IPS DF 6.9 (cell line): ENCODE data around the gene ELAC2.

Experiments used
- DNase-seq: peaks from one replicate; pipeline ENCODE4 v3.0.0-alpha.2; 2013; ENCODE audit warnings: low read depth, low spot score
- H3K27ac ChIP-seq: one replicate; pipeline ENCODE4 v1.5.1; 2013; ENCODE audit warnings: low read length, control low read depth
- H3K27me3 ChIP-seq: 2 replicates; pipeline ENCODE4 v1.6.1; 2013; ENCODE audit warnings: mild to moderate bottlenecking, low read length; ENCODE audit not compliant: control insufficient read depth, insufficient read depth
- H3K36me3 ChIP-seq: 2 replicates; pipeline ENCODE4 v1.6.1; 2013; ENCODE audit warnings: low read length; ENCODE audit not compliant: control insufficient read depth, insufficient read depth
- H3K4me1 ChIP-seq: 2 replicates; pipeline ENCODE4 v1.6.1; 2013; ENCODE audit warnings: low read length; ENCODE audit not compliant: control insufficient read depth, insufficient read depth
- H3K4me3 ChIP-seq: 2 replicates; pipeline ENCODE4 v1.5.1; 2013; ENCODE audit warnings: mild to moderate bottlenecking, low read length
- H3K9me3 ChIP-seq: 2 replicates; pipeline ENCODE4 v1.6.1; 2013; ENCODE audit warnings: low read length, inconsistent platforms; ENCODE audit not compliant: control insufficient read depth, insufficient read depth
- WGBS: extraction: QIAGEN DNeasy Blood & Tissue Kit; methylation state at CpG from one replicate; pipeline ENCODE4 v1.1.7; 2013; ENCODE audit warnings: mixed read lengths, missing lambda C conversion rate; ENCODE audit not compliant: insufficient read length, insufficient coverage; 5-methylcytosine and 5-hydroxymethylcytosine counted together

Gene ELAC2

GRCh38 chr17:13036751-13037150 lies 18.9 kb upstream of the ELAC2 start:
- H3K36me3 ChIP-seq = no peaks in the 10 kb centered on the region
- H3K27me3 ChIP-seq = no peaks in the 10 kb centered on the region
- H3K4me1 ChIP-seq = no peaks in the 10 kb centered on the region; the same call in 1 of the 2 replicates
- H3K27ac ChIP-seq = no peak overlapping the region
- H3K9me3 ChIP-seq = no peaks in the 10 kb centered on the region
- no peak for DNase-seq
- H3K4me3 ChIP-seq = no peak overlapping the region

GRCh38 chr17:13035420-13035819 lies 17.6 kb upstream of the ELAC2 start:
- no peaks in the 10 kb centered on the region for H3K4me1 ChIP-seq
- no peak for DNase-seq
- no peak overlapping the region for H3K27ac ChIP-seq
- H3K9me3 ChIP-seq = no peaks in the 10 kb centered on the region
- no CpG with 5 or more reads among the region's 1 CpG for WGBS
- H3K27me3 ChIP-seq = no peaks in the 10 kb centered on the region
- no peak overlapping the region for H3K4me3 ChIP-seq
- no peaks in the 10 kb centered on the region for H3K36me3 ChIP-seq

GRCh38 chr17:13031718-13032350 lies 14.0 kb upstream of the ELAC2 start:
- Histone ChIP-seq H3K4me3 (no peak overlapping the region), H3K27me3 (no peaks in the 10 kb centered on the region), H3K4me1 (no peaks in the 10 kb centered on the region), H3K27ac (no peak overlapping the region), H3K9me3 (no peaks in the 10 kb centered on the region), H3K36me3 (no peaks in the 10 kb centered on the region)
- no CpG with 5 or more reads among the region's 16 CpGs for WGBS
- DNase-seq = no peak

GRCh38 chr17:13030459-13031300 lies 12.9 kb upstream of the ELAC2 start:
- Histone ChIP-seq H3K36me3 (no peaks in the 10 kb centered on the region), H3K9me3 (no peaks in the 10 kb centered on the region), H3K4me1 (no peaks in the 10 kb centered on the region), H3K27ac (no peak overlapping the region), H3K4me3 (no peak overlapping the region), H3K27me3 (no peaks in the 10 kb centered on the region)
- no CpG with 5 or more reads among the region's 11 CpGs for WGBS
- no peak for DNase-seq

- H3K9me3 ChIP-seq = no peaks in the 10 kb centered on the region
- H3K27ac ChIP-seq = no peak overlapping the region
- H3K4me1 ChIP-seq = 0 out of 2 replicates have a peak, but pooled peaks cover 2% of the 10 kb centered on the region
- DNase-seq = no peak
- no peaks in the 10 kb centered on the region for H3K36me3 ChIP-seq
- no CpG with 5 or more reads among the region's 1 CpG for WGBS
- no peaks in the 10 kb centered on the region for H3K27me3 ChIP-seq
- no peak overlapping the region for H3K4me3 ChIP-seq
These were observed 12.2 kb upstream of the ELAC2 start for GRCh38 chr17:13030056-13030455.

GRCh38 chr17:13029340-13029739 lies 11.5 kb upstream of the ELAC2 start:
- Histone ChIP-seq H3K4me1 (0 out of 2 replicates have a peak, but pooled peaks cover 2% of the 10 kb centered on the region), H3K4me3 (no peak overlapping the region), H3K36me3 (no peaks in the 10 kb centered on the region), H3K27me3 (no peaks in the 10 kb centered on the region), H3K9me3 (no peaks in the 10 kb centered on the region), H3K27ac (no peak overlapping the region)
- no peak for DNase-seq
- no CpG with 5 or more reads among the region's 2 CpGs for WGBS

- Histone ChIP-seq H3K4me3 (no peak overlapping the region), H3K27ac (no peak overlapping the region), H3K9me3 (no peaks in the 10 kb centered on the region), H3K27me3 (no peaks in the 10 kb centered on the region), H3K4me1 (peaks cover 4% of the 10 kb centered on the region; the same call in 1 of the 2 replicates), H3K36me3 (no peaks in the 10 kb centered on the region)
- no CpG with 5 or more reads among the region's 5 CpGs for WGBS
- no peak for DNase-seq
These were observed 9.4 kb upstream of the ELAC2 start for GRCh38 chr17:13027246-13027645.

GRCh38 chr17:13025687-13026086 lies 7.9 kb upstream of the ELAC2 start:
- H3K36me3 ChIP-seq = no peaks in the 10 kb centered on the region
- peaks cover 4% of the 10 kb centered on the region; the same call in 1 of the 2 replicates for H3K4me1 ChIP-seq
- no peaks in the 10 kb centered on the region for H3K9me3 ChIP-seq
- no peak for DNase-seq
- H3K27me3 ChIP-seq = no peaks in the 10 kb centered on the region
- H3K4me3 ChIP-seq = no peak overlapping the region
- no peak overlapping the region for H3K27ac ChIP-seq

GRCh38 chr17:13025258-13025627 lies 7.4 kb upstream of the ELAC2 start:
- no peak for DNase-seq
- no peaks in the 10 kb centered on the region for H3K27me3 ChIP-seq
- H3K4me3 ChIP-seq = no peak overlapping the region
- no peak overlapping the region for H3K27ac ChIP-seq
- H3K4me1 ChIP-seq = peaks cover 4% of the 10 kb centered on the region; the same call in 1 of the 2 replicates
- no CpG with 5 or more reads among the region's 5 CpGs for WGBS
- H3K9me3 ChIP-seq = no peaks in the 10 kb centered on the region
- H3K36me3 ChIP-seq = no peaks in the 10 kb centered on the region

- no peak for DNase-seq
- H3K27me3 ChIP-seq = no peaks in the 10 kb centered on the region
- no peak overlapping the region for H3K27ac ChIP-seq
- peaks cover 4% of the 10 kb centered on the region; the same call in 1 of the 2 replicates for H3K4me1 ChIP-seq
- H3K9me3 ChIP-seq = no peaks in the 10 kb centered on the region
- H3K4me3 ChIP-seq = no peak overlapping the region
- WGBS = 100% methylated on average over 2 of the region's 19 CpGs
- H3K36me3 ChIP-seq = no peaks in the 10 kb centered on the region
These were observed 6.9 kb upstream of the ELAC2 start for GRCh38 chr17:13024526-13025257.
